Fibroblast of pulmonary artery (primary cell): Measurements from ENCODE around the gene PPP1R15B.
A peak's percentile ranks its signal among the peaks of the same experiment; 100 is the strongest.

Source experiments
- DNase-seq: peaks from one replicate; pipeline ENCODE4 v3.0.0-alpha.2; 2010; ENCODE audit warnings: low read depth
- H3K4me3 ChIP-seq: replicated peaks from 2 replicates; pipeline ENCODE4 v1.5.1; 2011; ENCODE audit warnings: low read depth, mild to moderate bottlenecking, control low read depth, low read length, moderate library complexity
- CTCF ChIP-seq: IDR thresholded peaks from 2 replicates; pipeline ENCODE4 v1.5.1; 2011; ENCODE audit warnings: mild to moderate bottlenecking, control low read depth, low read length, inconsistent platforms; ENCODE audit errors: missing control alignments

Gene PPP1R15B

DNA sequence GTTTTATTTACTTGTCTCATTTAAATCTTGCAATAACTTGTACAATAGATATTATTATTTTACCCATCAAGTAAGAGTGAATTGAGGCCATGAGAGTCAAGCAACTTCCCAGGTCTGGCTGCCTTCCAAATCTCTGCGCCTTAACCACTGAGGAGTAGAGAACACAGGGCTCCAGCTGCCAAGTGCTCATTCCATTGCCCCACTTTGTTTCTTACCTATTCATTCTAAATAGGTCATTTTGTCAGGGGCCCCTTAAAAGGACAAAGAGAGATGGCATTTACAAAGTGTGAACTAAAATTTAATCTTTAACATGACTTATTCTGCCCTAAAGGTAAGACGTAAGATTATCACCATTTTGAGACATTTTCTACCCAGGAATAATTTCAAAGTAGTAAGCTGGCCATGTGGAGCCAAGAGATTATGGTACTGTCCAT, 3.5 kb downstream of the PPP1R15B start:
- peak overlapping the region; percentile 98 for H3K4me3 ChIP-seq
- no peak for TF ChIP-seq CTCF
- peak; percentile 80 for DNase-seq

- H3K4me3 ChIP-seq: peak overlapping the region; percentile 98
- no peak for DNase-seq
- no peak for TF ChIP-seq CTCF
These were observed 4.2 kb downstream of the PPP1R15B start for GRCh38 chr1:204407295-204407971.

- DNase-seq: no peak
- peak overlapping the region; percentile 98 for H3K4me3 ChIP-seq
- TF ChIP-seq CTCF: no peak
These were observed 5.0 kb downstream of the PPP1R15B start for GRCh38 chr1:204406621-204407020.

DNA sequence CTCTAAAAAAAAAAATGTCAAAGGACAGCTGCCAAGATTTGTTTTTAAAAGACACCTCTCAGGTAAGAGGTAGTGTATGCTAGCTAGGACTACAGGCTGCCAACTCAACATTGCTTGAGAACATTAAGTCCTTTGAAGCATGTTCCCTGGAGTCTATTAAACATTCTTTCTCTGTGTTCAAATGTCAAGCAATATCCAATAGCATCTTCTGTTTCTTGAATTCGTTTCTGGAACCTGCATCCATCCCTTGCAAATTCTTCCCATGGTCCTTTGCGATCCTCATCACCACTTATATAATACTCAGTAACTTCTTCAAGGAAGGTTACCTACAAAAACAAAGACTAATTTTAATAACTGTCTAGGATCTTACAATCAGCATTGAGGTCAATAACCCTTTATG, 5.6 kb downstream of the PPP1R15B start:
- TF ChIP-seq CTCF: no peak
- no peak for DNase-seq
- peak overlapping the region; percentile 98 for H3K4me3 ChIP-seq

DNA sequence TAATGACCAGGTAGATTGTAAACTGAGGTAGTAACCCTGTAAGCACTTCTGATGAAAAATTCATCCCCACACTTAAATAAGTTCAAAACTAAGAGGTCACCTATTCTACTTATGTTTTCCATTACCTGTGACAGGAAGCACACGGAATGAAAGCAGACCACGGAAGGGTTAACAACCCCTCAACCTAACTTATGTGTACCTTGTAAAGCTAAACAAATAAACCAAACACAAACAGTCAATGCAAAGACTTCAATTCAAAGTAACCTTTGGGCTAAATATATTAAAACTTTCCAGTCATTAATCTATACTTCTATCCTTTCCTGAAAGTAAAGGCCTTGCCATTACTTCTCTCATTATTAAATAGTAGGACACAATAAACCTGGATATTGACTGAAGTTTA, 7.0 kb downstream of the PPP1R15B start:
- no peak for TF ChIP-seq CTCF
- no peak overlapping the region for H3K4me3 ChIP-seq
- DNase-seq: no peak

GRCh38 chr1:204402391-204402790, 9.2 kb downstream of the PPP1R15B start:
- no peak overlapping the region for H3K4me3 ChIP-seq
- TF ChIP-seq CTCF: no peak
- DNase-seq: no peak

DNA sequence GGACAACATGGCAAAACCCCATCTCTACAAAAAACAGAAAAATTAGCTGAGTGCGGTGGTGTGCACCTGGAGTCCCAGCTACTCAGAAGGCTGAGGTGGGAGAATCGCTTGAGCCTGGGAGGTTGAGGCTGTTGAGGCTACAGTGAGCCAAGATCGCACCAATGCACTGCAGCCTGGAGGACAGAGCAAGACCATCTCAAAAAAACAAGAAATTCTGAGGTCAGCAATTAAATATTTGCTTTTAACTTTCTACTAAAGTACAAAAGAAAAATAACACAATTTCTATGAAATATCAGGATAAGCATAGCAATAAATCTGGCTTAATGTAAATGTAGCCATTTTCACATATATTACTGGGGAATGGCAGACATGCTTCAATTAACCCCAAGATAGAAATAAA, 9.9 kb downstream of the PPP1R15B start:
- DNase-seq: no peak
- no peak for TF ChIP-seq CTCF
- no peak overlapping the region for H3K4me3 ChIP-seq
